NCI-H187 (cell line): ENCODE data around the gene TRPM3.

ENCODE experiments used
- DNase-seq, 2 experiments: peaks; one replicate each; lab custom pipeline; 2025; lab: John Stamatoyannopoulos, UW

Gene TRPM3

DNA sequence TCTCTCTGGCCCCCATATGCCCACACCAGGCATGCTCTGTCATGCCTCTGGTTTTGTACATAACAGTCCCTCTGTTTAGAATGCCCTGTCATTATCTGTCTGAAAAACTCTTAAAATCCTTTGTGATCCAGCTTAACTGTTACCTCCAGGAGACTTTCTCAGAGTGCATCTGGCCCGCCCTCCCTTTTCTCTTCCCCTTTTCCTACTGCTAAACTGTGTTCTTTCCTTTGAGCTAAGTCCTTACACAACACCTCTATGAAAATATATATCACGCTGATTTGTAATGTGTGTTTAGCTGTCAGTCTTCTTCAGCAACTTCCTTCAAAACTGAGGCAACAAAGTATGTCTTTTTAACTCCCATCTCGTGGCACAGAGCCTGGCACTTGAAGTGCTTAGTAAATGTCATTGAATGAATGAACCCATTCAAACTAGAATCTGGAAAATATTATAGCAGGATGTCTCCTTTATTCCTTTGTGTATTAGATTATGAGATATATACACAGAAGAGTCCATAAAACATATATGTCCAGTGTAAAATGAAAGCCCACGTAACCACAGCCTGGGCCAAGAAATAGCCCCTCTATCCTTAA lies 540.7 kb downstream of the TRPM3 start:
- no peak for DNase-seq

DNA sequence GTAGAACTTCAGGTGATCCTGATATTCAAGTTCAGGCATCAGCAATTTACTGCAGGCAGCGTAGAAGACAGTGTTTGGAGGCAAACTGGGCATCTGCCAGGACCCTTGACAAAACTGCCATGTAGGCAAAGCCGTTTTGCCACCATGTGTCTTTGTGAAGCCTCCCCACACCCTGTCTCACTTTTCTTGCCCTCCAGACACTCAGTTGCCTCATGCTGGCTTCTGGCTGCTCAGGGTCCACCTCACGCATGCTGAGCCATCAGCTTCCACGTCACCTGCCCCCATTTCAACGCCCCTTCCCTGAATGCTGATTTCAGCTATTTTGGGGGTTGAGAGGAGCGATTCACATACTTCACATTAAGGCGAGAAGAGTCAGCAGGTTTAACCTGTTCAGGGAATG lies 541.7 kb downstream of the TRPM3 start:
- DNase-seq: no peak

DNA sequence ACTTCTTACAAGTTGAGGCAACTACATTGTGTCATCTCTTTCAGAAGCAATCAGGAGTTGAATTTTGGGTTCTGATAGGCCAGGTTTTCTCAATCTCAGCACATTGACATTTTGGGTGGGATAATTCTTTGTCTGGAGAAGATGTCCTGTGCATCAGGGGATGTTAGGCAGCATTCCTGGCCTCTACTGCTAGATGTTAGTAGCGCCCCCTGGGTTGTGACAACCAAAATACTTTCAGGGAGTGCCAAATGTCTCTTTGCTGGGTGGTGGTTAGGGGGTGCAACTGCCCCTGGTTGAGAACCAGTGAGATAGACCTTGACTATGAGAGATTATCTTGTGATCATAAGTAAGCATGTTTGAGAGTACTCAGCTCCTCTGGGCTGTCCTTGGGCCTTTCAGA lies 542.7 kb downstream of the TRPM3 start:
- no peak for DNase-seq

DNA sequence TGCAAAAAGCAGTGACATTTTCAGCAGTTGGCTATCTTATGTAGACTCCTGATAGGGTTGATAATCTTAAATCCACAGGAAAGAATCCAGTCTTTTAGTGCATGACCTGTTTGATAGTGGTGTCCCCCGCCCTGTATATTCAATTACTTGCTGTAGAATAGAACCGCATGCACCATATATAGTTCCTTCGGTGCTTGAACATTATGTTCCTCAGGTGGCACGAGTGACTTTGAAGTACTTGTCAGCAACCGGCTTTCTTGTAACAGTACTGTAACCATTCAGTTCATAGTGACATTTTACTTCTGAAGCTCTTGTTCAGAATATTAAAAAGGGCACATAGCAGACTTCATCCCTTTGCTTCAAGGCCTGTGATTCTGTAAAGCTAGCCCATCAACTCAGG lies 543.8 kb downstream of the TRPM3 start:
- no peak for DNase-seq

DNA sequence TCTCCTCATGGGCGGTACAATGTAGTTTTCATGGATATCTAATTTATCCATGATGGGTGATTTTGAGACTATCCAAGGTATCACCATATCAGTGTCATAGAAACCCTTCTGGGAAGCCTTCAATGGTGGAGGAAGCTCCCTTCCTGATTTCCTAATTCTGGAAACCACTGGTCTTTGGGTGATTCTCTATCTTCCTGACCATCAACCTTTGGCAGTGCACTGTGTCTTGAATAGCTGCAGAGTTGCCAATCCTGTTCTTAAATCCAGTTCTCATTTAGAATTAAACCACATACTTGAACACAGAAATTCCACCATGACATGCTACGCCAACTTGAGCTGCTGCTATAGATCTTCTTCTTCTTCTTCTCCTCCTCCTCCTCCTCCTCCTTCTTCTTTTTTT lies 545.3 kb downstream of the TRPM3 start:
- DNase-seq: no peak

DNA sequence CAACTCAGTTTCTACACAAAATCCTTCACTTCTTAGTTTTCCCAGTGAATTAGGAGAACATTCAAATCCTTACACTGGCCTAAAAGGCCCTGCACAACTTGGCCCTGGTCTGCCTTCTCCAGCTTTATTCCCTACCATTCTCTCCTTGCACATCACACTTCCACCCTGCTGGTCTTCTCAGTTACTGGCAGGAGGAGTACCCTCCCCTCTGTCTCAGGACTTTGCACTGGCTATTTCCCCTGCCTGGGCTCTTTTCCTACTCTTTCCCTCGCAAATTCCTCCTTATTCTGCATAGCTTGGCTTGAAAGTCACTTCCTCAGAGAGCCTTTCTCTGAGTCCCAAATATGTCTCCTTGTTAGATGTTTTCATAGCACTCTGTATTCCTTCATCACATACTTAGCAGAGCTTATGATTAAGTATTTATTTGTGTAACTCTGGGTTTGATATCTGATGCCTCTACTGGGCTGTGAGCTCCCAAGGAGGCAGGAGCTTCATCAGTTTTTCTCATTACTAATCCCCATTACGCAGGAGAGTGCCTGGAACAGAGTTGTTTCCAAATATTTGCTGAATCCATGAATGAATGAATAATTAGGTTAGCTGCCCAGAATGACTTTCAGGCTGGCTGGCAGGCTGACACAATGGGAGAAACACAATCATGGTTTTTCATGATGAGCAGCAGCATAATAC lies 547.1 kb downstream of the TRPM3 start:
- no peak for DNase-seq

DNA sequence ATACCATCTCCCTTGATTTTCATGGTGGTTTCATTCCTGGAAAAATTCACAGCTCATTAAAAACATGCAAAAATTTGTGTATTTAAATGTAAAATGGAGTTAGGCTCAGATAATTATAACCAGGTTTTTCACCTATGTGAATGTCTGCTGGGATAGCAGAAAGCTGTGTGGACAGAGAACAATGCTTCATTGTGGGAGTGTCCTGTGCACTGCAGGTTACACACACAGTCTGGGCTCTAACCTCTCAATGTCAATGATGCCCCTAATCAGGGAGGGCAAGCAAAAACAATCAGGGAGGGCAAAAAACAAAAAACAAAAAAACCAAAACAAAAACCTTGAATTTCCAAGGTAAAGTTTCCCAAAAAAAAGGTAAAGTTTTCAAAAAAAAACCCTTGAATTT lies 548.1 kb downstream of the TRPM3 start:
- DNase-seq: no peak

DNA sequence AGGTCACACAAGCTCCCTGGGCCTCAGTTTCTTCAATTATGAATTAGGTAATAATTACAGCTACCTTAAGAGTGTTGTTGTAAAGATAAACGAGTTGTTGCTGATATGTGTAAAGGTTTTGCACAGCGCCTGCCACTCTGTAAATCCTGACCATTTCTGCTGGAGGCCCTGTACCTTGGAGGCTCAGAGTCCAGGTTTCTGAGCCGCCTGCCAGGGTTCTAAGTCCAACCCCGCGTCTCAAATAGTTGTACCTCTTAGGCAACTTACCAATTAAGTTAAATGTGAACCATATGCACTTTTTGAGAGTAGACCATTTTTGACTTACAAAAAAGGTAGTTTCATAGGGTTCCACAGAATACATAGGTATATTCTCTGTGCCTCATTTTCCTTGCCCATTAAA lies 550.2 kb downstream of the TRPM3 start:
- DNase-seq: no peak

DNA sequence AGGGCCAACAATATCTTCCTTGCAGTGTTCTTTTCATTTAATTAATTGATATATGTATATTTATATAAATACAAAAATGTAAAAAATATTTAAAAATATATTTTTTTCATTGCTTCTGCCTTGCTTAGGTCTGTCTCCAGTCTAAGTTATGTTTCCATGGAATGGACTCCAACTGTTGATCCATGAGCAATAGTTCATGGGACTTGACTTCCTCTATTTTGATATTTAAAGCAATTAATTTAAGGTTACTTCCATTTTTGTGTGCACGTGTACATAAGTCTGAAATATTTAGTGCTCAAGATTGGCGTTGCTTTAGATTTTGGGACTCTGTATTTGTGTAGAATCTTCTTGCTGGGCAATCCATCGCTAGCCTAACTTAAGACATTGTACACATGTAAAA lies 551.6 kb downstream of the TRPM3 start:
- DNase-seq: no peak

DNA sequence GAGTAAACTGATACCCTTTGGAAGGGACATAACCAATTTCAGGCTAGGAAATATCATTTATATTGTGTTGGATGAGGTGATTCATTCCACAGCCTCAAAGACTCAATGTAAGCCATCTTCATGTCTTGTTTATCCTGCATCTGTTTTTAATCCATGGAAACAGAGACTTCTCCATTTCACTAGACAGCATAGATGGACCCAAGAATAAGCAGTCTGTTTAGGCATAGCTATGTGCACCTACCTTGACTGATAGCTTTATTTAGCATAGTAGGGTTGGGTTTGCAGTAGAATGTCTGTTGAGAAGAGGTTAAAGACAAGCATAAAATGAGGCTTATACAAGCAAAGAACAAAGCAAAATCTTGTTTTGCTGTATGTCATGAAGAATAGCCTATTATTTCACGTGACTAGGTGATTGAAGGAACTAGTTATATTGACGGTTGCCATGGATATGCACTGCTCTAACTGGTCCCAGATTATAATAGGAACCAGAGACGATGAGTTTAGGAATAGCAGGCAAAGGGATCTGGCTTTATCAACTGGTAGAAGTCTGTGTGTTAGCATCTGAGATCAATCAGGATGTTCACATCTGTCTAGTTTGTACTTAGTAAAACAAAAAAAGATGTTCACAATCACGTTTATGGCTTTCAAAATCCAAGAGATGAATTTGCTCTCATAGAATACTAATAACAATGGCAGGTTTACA lies 552.2 kb downstream of the TRPM3 start:
- no peak for DNase-seq

DNA sequence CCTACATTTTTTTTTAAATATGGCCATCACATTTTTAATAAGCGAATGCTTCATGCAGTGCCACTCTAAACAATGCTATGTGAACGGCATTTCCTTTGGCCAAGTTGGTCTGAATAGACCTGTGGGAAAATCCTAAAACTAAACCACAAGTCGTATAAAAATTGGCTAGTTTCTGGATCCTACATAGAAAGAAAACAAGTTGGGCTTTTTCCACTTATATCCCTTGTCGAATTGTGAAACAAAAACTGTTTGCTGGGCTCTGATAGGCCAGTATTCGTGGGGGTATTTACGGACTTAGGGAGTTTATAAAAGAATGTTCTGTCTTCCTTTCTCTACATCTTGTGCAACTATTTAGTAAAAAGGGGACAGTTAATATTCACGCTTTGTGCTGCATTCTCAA lies 553.9 kb downstream of the TRPM3 start:
- no peak for DNase-seq

DNA sequence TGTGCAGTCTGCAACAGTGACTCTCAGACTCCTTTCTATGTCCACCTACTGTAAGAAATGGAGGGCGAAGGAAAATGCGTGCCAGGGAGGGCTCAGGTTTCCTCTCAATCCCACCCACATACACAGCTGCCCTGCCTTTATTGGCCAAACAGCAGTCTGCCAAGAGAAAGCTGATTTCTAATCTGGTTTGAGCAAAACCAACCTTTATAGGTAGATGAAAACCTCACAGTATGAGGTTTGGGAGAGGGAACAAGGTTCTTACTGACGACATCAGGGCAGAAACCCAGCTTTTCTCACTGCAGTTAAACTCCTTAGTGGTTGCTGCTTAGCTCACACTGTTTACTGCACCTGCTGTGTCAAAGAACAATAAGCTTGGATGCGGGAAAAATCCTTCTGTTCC lies 554.7 kb downstream of the TRPM3 start:
- no peak for DNase-seq

DNA sequence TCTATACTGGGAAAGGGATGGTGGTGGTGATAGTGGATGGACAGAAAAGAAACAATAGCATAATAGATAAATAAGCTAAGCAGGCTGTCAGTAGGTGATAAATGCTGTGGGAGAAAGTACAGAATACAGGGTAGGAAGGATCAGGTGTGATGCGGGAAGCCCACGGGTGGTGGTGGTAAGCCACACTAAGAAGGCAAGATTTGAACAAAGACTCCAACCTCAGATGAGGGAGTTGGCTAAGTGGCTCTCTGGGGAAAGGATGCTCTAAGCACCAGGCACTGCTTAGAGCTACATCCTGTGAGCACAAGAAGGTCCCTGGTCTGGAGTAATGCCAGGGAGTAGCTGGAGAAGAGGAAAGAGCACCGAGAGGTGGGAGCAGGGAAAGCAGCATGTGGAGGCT lies 555.4 kb downstream of the TRPM3 start:
- DNase-seq: no peak

DNA sequence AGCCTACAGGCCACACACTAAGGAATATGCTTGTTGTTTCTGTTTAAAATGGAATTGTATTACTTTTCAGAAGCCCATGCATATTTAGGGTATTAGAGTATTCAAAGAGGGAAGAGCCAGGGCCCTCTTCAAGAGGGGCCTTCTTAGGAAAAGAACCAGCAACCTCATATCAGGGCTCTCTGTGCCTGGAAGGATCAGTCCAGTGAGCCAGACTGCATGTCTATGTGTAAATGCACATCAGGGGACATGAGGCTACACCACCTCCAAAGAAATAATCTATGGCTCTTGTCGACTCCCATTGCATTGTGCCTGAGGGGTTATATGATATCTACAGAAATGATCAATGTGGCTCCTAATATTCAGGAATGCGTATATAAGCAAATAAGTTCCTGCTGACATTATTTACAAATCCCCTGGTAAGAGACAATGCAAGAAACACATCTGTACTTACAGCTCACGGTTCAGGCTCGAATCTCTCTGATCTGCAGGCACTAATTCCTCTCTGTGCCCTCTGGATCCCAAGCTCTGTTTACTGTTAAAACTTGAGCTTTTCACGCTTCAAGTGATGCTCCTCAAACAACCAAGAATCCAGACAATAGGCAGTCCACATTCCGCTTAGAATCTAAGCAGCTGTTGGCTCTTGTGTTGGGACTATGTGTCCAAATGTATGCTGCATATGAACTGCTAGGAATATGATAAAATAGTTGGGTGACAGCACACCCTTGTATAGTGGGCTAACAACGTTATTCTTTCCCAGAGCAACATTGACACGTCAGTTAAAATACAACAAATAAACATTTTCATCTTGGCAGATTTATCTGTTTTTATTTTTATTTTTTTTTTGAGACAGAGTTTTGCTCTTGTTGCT lies 556.7 kb downstream of the TRPM3 start:
- no peak for DNase-seq

DNA sequence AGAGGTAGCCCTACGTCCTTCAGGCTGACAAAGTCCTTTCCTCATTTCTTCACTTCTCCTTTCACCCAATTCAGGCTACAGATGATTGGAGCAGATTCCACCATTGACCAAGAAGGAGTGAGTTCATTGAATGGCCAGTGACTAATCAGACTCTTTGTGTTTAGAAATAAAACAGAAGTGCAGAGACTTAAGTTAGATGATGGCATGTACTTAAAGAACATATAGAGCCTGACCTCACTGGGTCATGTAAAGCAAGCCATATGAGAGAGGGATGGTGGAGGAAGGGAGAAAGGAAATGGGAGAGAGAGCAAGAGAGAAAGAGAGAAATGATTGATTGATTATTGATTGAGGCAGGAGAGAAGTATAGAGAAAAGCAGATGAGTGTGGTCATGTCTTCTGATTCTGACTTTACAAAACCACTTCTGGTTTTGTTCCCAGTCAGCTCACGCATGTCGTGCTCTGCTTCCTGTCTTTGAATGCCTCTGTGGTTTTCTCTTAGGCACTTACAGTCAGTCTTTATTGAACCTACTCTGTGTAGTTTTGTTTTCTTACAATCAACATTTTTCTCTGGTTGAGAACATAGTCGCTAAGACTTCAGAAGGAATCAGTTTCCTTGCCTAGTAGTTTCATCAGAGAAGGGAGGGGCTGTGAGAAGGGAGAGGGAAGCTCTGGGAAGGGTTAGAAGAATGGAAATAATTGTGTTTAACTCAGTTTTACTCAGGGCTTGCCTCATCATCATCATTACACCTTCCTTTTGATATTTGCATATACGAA lies 557.8 kb downstream of the TRPM3 start:
- no peak for DNase-seq

DNA sequence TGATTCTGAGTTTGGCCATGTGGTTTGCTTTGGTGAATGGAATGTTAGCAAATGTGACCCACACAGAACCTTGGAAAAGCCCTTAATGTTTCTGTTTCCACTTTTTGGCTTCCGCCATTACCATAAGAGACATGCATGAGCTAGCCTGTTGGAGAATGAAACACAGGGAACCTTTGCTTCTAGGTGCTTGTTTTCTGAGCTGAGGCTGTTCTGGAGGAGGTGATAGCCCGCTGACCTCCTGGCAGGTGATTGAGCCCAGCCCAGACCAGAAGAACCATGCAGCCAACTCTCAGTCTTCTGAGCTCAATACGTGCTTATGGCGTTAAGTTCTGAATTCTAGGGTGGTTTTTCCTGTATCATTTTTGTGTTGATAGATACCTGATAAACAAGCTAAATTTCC lies 558.4 kb downstream of the TRPM3 start:
- no peak for DNase-seq

DNA sequence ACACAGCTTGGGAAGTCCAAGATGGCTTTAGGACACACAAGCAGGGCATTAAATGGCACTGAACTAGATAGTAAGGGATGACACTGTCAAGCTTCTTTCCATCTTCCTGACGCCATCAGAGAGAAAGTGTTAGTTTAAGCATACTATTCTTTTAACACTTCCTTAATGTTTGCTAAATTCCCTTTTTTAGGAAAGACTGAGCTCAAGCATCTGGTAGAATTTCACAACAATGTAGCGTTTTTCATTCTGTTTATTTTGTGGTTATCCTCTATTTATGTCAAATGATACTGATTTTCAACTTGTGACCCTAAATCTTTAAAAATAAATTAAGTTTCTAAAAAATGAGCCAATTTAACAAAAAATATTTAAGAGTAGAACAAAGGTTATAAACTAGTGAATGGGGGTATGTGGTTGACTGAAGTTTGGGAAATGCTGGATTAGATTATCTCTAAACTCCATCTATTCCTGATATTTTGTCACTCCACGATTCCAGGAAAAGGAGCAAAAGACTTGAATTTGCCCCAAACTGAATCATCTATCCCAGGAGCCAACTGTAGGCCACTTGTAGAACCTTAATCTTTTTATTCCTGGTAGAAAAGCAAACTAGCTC lies 559.5 kb downstream of the TRPM3 start:
- DNase-seq: no peak

DNA sequence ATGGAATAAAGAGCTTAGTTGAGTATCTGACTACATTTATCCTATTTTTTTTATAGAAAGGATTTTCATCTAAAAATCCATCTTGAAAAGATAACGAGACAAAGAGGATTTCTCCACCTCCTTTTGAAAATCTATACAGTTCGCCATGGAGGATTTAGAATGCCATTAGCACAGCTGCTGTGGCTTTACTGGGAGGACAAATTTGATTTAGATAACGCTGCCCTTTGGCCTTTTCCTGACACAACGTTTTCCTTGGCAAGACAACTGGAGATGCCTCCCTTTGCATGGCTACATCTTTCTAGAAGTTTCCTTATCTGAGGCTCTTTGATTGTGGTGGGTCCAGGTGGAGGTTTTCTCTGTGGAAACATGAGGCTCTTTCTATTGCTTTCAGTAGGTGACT lies 560.3 kb downstream of the TRPM3 start:
- DNase-seq: no peak

DNA sequence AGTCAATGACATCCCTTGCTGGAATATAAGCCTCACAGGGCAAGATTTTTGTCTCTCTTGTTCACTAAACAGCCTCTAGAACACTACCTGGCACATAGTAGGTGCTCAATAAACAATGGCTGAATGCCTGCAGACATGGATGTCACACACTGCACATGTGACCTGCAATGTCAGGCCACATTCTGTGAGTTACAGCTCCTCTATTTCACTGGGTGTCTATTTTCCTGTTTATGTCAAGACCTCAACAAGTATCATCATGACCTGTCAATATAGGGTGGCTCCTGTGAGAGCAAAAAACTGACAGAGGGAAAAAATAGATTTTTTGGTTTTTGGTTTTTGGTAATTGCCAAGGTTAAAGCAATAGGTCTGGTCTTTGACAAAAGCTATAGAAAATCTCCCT lies 562.3 kb downstream of the TRPM3 start:
- DNase-seq: no peak

DNA sequence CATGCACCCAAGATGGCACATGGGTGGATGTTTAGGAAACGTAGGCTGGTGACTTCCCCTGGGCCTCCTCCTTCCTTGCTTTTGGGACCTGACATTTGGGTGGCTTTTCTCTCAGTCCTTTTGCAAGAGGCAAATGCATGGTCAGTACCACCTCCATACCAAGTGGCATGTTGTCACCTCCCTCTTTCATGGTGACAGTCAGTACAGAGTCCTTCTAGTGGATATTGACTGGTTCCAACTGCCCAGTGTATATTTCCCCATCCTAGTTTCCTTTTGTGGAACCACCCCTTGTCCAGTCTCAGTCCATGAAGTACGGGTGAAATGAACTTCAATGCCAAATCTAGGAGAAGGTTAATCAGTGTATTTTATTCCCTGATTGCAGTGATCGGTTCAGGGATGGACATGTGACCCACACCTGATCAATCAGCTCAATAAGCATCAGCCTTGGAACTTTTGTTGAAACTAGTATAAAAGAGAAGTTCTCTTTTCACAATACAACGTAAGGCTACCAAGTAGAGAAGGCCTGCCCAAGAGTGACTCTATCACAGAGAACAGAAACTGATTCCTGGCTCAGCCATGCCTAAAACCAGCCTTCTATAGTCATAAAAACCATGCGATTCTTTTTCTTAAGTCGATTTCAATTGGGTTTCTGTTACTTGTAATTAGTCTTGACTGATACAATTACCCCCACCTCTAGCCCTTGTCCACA lies 563.6 kb downstream of the TRPM3 start:
- no peak for DNase-seq

DNA sequence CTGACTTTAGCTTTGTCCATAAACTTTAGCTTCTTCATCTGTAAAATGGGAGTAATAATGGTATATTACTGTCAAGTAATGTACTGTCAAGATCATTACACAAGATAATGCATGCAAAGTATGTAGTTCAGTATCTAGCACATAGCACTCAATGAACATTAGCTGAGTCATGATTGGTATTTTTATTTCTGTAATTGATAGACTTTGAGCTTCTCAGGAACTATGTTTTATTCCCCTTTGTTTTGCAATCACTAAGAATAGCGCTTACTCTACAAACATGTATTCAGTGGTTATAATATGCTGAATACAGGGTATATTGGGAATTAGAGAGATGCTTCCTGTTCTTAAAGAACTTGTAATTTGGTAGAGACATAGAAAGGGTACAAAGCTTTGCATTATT lies 564.6 kb downstream of the TRPM3 start:
- no peak for DNase-seq
